Mucosa of stomach (tissue), 1 donor: Measurements from ENCODE around the gene FNDC5.

ENCODE experiments used
- H3K27me3 ChIP-seq: one replicate; pipeline ENCODE4 v1.7.0; 2013; ENCODE audit warnings: mild to moderate bottlenecking, low read length; ENCODE audit not compliant: control insufficient read depth, insufficient read depth
- H3K36me3 ChIP-seq: one replicate; pipeline ENCODE4 v1.7.0; 2013; ENCODE audit warnings: low read length; ENCODE audit not compliant: control insufficient read depth, insufficient read depth
- H3K4me1 ChIP-seq: one replicate; pipeline ENCODE4 v1.7.0; 2013; ENCODE audit warnings: mild to moderate bottlenecking, low read length; ENCODE audit not compliant: control insufficient read depth, insufficient read depth
- H3K4me3 ChIP-seq: one replicate; pipeline ENCODE4 v1.7.0; 2013; ENCODE audit warnings: low read length
- H3K9ac ChIP-seq: one replicate; pipeline ENCODE4 v1.7.0; 2013; ENCODE audit warnings: mild to moderate bottlenecking, low read length, moderate library complexity
- H3K9me3 ChIP-seq: one replicate; pipeline ENCODE4 v1.7.0; 2013; ENCODE audit warnings: mild to moderate bottlenecking, low read length, moderate library complexity; ENCODE audit not compliant: control insufficient read depth
- donor health status: Pancreatic carcinoma.

FNDC5 gene

GRCh38 chr1:32831878-32832277 is 38.8 kb downstream of the FNDC5 start:
- no peak overlapping the region for H3K9ac ChIP-seq
- H3K27me3 ChIP-seq: no peaks in the 10 kb centered on the region
- no peaks in the 10 kb centered on the region for H3K4me1 ChIP-seq
- no peak overlapping the region for H3K4me3 ChIP-seq
- no peaks in the 10 kb centered on the region for H3K36me3 ChIP-seq
- H3K9me3 ChIP-seq: no peaks in the 10 kb centered on the region

GRCh38 chr1:32830092-32830852 is 40.4 kb downstream of the FNDC5 start:
- peaks cover 7% of the 10 kb centered on the region for H3K36me3 ChIP-seq
- no peak overlapping the region for H3K4me3 ChIP-seq
- H3K9me3 ChIP-seq: no peaks in the 10 kb centered on the region
- H3K9ac ChIP-seq: no peak overlapping the region
- H3K27me3 ChIP-seq: no peaks in the 10 kb centered on the region
- no peaks in the 10 kb centered on the region for H3K4me1 ChIP-seq

GRCh38 chr1:32828341-32828740 is 42.4 kb downstream of the FNDC5 start:
- no peak overlapping the region for H3K9ac ChIP-seq
- H3K9me3 ChIP-seq: no peaks in the 10 kb centered on the region
- no peaks in the 10 kb centered on the region for H3K4me1 ChIP-seq
- no peak overlapping the region for H3K4me3 ChIP-seq
- H3K27me3 ChIP-seq: no peaks in the 10 kb centered on the region
- H3K36me3 ChIP-seq: peaks cover 7% of the 10 kb centered on the region

- Histone ChIP-seq H3K9ac (no peak overlapping the region), H3K36me3 (peaks cover 7% of the 10 kb centered on the region), H3K4me1 (no peaks in the 10 kb centered on the region), H3K4me3 (no peak overlapping the region), H3K9me3 (no peaks in the 10 kb centered on the region), H3K27me3 (no peaks in the 10 kb centered on the region)
These were observed 45.5 kb downstream of the FNDC5 start for GRCh38 chr1:32825181-32825580.

GRCh38 chr1:32818804-32819541 is 51.7 kb downstream of the FNDC5 start:
- Histone ChIP-seq H3K4me3 (no peak overlapping the region), H3K9me3 (no peaks in the 10 kb centered on the region), H3K27me3 (no peaks in the 10 kb centered on the region), H3K9ac (peak overlapping the region; percentile 90), H3K4me1 (peaks cover 13% of the 10 kb centered on the region), H3K36me3 (no peaks in the 10 kb centered on the region)

GRCh38 chr1:32817815-32818786 is 52.6 kb downstream of the FNDC5 start:
- no peaks in the 10 kb centered on the region for H3K9me3 ChIP-seq
- no peaks in the 10 kb centered on the region for H3K36me3 ChIP-seq
- H3K4me3 ChIP-seq: peak overlapping the region; percentile 98
- H3K4me1 ChIP-seq: peaks cover 13% of the 10 kb centered on the region
- peak overlapping the region; percentile 90 for H3K9ac ChIP-seq
- H3K27me3 ChIP-seq: no peaks in the 10 kb centered on the region

- Histone ChIP-seq H3K9me3 (no peaks in the 10 kb centered on the region), H3K27me3 (no peaks in the 10 kb centered on the region), H3K9ac (peak within 1 kb of the TSS; percentile 97), H3K4me3 (peak within 1 kb of the TSS; percentile 98), H3K4me1 (peaks cover 13% of the 10 kb centered on the region), H3K36me3 (no peaks in the 10 kb centered on the region)
These were observed 53.4 kb downstream of the FNDC5 start, which contains the start of the genes S100PBP and YARS1 for GRCh38 chr1:32817159-32817814. TSS of gene S100PBP (plus strand) at chr1:32817653. CDS start at chr1:32826100, 8,447 bp downstream. TSS of gene YARS1 (minus strand) at chr1:32817358. CDS start at chr1:32817244, 114 bp downstream.

GRCh38 chr1:32816676-32817158 is 54.0 kb downstream of the FNDC5 start:
- H3K9ac ChIP-seq: peak overlapping the region; percentile 97
- H3K36me3 ChIP-seq: no peaks in the 10 kb centered on the region
- H3K4me1 ChIP-seq: peaks cover 13% of the 10 kb centered on the region
- no peaks in the 10 kb centered on the region for H3K27me3 ChIP-seq
- H3K4me3 ChIP-seq: peak overlapping the region; percentile 98
- no peaks in the 10 kb centered on the region for H3K9me3 ChIP-seq

GRCh38 chr1:32813941-32814739 is 56.6 kb downstream of the FNDC5 start:
- no peaks in the 10 kb centered on the region for H3K9me3 ChIP-seq
- peaks cover 13% of the 10 kb centered on the region for H3K4me1 ChIP-seq
- H3K27me3 ChIP-seq: no peaks in the 10 kb centered on the region
- H3K4me3 ChIP-seq: no peak overlapping the region
- H3K9ac ChIP-seq: no peak overlapping the region
- H3K36me3 ChIP-seq: no peaks in the 10 kb centered on the region
